GM12872 (cell line): Measurements from ENCODE around the gene SHB.

Experiments used
- CTCF ChIP-seq: IDR thresholded peaks from 3 replicates; pipeline ENCODE4 v1.5.1; 2011; ENCODE audit warnings: low read depth, mild to moderate bottlenecking, low read length, moderate library complexity; ENCODE audit not compliant: insufficient read depth

SHB gene

DNA sequence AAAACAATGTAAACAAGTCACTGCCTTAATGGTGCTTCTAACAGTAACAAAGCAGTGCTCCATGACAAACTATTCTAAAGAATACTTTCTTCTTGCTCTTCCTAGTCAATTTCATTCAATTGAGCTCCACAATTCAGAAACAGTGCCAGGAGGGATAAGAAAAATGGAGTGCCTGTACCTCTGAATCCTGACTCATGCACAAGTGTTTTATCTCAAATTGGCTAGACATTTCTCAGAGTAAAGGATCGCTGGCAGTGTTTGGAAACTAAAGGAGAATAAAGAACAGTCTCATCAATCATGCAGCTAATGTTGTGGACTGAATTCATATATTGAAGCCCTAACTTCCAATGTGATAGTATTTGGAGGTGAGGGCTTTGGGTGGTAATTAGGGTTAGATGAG is 192.7 kb downstream of the SHB start:
- TF ChIP-seq CTCF = no peak

DNA sequence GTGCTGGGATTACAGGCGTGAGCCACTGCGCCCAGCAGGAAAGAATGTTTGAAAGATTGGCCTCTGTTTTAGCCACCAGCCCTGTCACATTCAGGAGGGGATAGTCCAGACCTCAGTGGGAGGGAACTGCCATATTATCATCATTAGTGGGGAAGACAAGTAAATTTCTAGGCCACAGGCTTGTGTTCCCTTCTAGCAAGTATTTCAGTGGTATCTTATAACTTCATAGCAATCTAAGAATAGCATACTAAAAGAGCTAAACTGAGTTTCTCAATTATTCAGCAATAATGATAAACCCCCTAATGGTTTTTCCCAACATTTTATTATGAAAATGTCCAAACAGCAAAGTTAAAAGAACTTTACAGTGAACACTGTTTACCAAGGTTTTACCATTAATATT is 195.1 kb downstream of the SHB start:
- TF ChIP-seq CTCF = no peak

- no peak for TF ChIP-seq CTCF
These were observed 198.2 kb downstream of the SHB start for GRCh38 chr9:37870799-37871176.

DNA sequence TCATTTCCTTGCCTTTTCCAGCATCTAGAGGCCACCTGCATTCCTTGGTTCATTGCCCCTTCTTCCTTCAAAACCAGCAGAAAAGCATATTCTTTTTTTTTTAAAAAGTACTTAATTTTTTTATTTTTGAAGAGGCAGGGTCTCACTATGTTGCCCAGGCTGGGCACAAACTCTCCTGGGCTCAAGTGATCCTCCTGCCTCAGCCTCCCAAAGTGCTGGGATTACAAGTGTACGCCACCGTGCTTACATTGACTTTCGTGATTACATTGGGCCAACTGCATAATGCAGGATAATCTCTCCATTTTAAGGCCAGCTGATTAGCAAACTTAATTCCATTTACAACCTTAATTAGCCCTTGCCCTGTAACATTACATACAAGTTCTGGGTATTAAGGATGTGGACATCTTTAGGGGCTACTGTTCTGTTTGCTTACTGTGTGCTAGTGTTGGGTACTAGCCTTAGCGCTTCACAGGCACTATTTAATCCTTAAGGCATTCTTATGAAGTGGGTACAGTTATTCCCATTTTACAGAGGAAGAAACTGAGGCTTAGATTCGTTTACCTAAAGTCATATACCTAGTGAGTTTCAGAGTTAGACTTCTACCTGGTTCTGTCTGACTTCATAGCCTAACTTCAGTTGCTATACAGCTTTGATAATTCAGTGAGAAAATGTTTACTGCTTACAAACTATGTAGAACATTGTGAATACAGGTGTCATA is 198.8 kb downstream of the SHB start:
- no peak for TF ChIP-seq CTCF
